Glutamatergic neuron (in vitro differentiated cells): ENCODE measurements around the gene SPACA5B. TPM values are rescaled to one million over a fixed set of nuclear protein-coding genes. Genes with fewer than 3 reads are reported as not detected.
"Not testable (repeated sequence)": the region's sequence is repeated elsewhere in the genome, so short reads cannot be mapped to it uniquely, and the experiment has no call there.

Experiments
- DNase-seq: peaks from one replicate; pipeline ENCODE4 v3.0.0; 2022
- H3K27ac Mint-ChIP-seq: one replicate; pipeline ENCODE4 v1.8.0; 2020; ENCODE audit warnings: mild to moderate bottlenecking, mixed read lengths, inconsistent platforms; ENCODE audit not compliant: unreplicated experiment
- H3K27me3 Mint-ChIP-seq: one replicate; pipeline ENCODE4 v1.8.0; 2020; ENCODE audit warnings: mild to moderate bottlenecking, moderate library complexity, mixed read lengths, inconsistent platforms; ENCODE audit not compliant: unreplicated experiment
- H3K36me3 Mint-ChIP-seq: one replicate; pipeline ENCODE4 v1.8.0; 2020; ENCODE audit warnings: mild to moderate bottlenecking, mixed read lengths, inconsistent platforms; ENCODE audit not compliant: unreplicated experiment
- H3K4me1 Mint-ChIP-seq: one replicate; pipeline ENCODE4 v1.8.0; 2020; ENCODE audit warnings: mild to moderate bottlenecking, low read depth, mixed read lengths, inconsistent platforms; ENCODE audit not compliant: unreplicated experiment
- H3K4me3 Mint-ChIP-seq: one replicate; pipeline ENCODE4 v1.8.0; 2020; ENCODE audit warnings: mild to moderate bottlenecking, mixed read lengths, inconsistent platforms; ENCODE audit not compliant: unreplicated experiment
- H3K9me3 Mint-ChIP-seq: one replicate; pipeline ENCODE4 v1.8.0; 2020; ENCODE audit warnings: mild to moderate bottlenecking, moderate library complexity, mixed read lengths, inconsistent platforms; ENCODE audit not compliant: unreplicated experiment
- total RNA-seq: library from RNA; stranded (reverse); fragmentation: NEBNext Ultra II Directional; extraction: Animal tissue kit (Norgen Biotek cat#: 25700); gene quantifications from one replicate; pipeline ENCODE4 v1.2.1, GENCODE V29; 2021; ENCODE audit not compliant: unreplicated experiment
- TF ChIP-seq, protein P1 (sequence below): fragments of 200-600 bp; sonication (generic); IDR thresholded peaks from one replicate; pipeline ENCODE4 v1.5.0; 2021; ENCODE audit not compliant: partially characterized antibody, unreplicated experiment

The SPACA5B gene
- total RNA-seq, 1 donor from 2014 or later = not detected

DNA sequence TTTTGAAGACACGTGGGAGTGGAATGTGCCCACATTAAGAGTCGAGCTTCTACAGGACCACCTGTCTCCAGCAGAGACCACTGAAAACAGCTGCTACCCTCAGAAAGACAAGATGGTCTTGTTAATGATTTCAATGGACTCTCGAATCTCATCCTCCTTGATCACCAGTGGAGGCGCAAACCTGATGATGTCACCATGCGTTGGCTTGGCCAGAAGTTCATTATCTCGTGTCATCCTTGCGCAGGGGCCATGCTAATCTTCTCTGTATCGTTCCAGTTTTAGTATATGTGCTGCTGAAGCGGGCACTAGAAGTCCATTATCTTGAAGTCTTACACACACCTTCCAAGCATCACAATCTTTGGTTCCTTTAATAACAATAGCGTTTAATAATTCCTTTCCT, 23.3 kb downstream of the SPACA5B start:
- TF ChIP-seq, protein P1, sequence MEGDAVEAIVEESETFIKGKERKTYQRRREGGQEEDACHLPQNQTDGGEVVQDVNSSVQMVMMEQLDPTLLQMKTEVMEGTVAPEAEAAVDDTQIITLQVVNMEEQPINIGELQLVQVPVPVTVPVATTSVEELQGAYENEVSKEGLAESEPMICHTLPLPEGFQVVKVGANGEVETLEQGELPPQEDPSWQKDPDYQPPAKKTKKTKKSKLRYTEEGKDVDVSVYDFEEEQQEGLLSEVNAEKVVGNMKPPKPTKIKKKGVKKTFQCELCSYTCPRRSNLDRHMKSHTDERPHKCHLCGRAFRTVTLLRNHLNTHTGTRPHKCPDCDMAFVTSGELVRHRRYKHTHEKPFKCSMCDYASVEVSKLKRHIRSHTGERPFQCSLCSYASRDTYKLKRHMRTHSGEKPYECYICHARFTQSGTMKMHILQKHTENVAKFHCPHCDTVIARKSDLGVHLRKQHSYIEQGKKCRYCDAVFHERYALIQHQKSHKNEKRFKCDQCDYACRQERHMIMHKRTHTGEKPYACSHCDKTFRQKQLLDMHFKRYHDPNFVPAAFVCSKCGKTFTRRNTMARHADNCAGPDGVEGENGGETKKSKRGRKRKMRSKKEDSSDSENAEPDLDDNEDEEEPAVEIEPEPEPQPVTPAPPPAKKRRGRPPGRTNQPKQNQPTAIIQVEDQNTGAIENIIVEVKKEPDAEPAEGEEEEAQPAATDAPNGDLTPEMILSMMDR = no peak
- H3K27me3 Mint-ChIP-seq = no peaks in the 10 kb centered on the region
- no peaks in the 10 kb centered on the region for H3K9me3 Mint-ChIP-seq
- DNase-seq = no peak
- H3K36me3 Mint-ChIP-seq = no peaks in the 10 kb centered on the region
- no peak overlapping the region for H3K27ac Mint-ChIP-seq
- H3K4me1 Mint-ChIP-seq = no peaks in the 10 kb centered on the region
- H3K4me3 Mint-ChIP-seq = no peak overlapping the region

DNA sequence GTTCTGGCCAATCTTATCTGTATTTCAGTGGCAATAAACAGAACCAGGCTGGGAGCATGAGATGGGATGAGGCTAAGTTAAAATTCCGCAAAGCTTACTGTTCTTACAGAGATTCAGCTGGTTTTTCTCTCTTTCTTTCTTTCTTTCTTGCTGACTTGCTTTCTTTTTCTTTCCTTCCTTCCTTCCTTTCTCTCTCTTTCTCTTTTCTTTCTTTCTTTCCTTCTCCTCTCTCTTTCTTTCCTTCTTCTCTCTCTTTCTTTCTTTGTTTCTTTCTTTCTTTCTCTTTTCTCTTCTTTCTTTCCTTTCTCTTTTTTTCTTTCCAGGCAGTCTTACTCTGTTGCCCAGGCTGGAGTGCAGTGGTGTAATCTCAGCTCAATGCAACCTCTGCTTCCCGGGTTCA, 24.4 kb downstream of the SPACA5B start:
- H3K4me3 Mint-ChIP-seq = no peak overlapping the region
- DNase-seq = no peak
- TF ChIP-seq, protein P1 = no peak
- no peaks in the 10 kb centered on the region for H3K36me3 Mint-ChIP-seq
- H3K9me3 Mint-ChIP-seq = no peaks in the 10 kb centered on the region
- H3K27me3 Mint-ChIP-seq = no peaks in the 10 kb centered on the region
- no peaks in the 10 kb centered on the region for H3K4me1 Mint-ChIP-seq
- H3K27ac Mint-ChIP-seq = no peak overlapping the region

- no peaks in the 10 kb centered on the region for H3K9me3 Mint-ChIP-seq
- no peaks in the 10 kb centered on the region for H3K4me1 Mint-ChIP-seq
- no peak overlapping the region for H3K4me3 Mint-ChIP-seq
- H3K36me3 Mint-ChIP-seq = no peaks in the 10 kb centered on the region
- no peak overlapping the region for H3K27ac Mint-ChIP-seq
- TF ChIP-seq, protein P1 = no peak
- no peaks in the 10 kb centered on the region for H3K27me3 Mint-ChIP-seq
- DNase-seq = no peak
Observed at GRCh38 chrX:48156014-48156413, 25.6 kb downstream of the SPACA5B start.

- Mint-ChIP-seq H3K4me1 (no peaks in the 10 kb centered on the region), H3K27me3 (no peaks in the 10 kb centered on the region), H3K36me3 (no peaks in the 10 kb centered on the region), H3K4me3 (no peak overlapping the region), H3K9me3 (no peaks in the 10 kb centered on the region), H3K27ac (no peak overlapping the region)
- no peak for DNase-seq
- TF ChIP-seq, protein P1 = no peak
Observed at GRCh38 chrX:48165241-48165640, 34.8 kb downstream of the SPACA5B start.

- not testable (repeated sequence) for H3K27me3 Mint-ChIP-seq, H3K9me3 Mint-ChIP-seq, H3K4me3 Mint-ChIP-seq, H3K36me3 Mint-ChIP-seq, H3K27ac Mint-ChIP-seq, H3K4me1 Mint-ChIP-seq, DNase-seq
Observed at GRCh38 chrX:48166322-48166721, 35.9 kb downstream of the SPACA5B start.

GRCh38 chrX:48179691-48180090, 49.3 kb downstream of the SPACA5B start:
- TF ChIP-seq, protein P1 = no peak
- no peak for DNase-seq
- Mint-ChIP-seq H3K9me3 (no peaks in the 10 kb centered on the region), H3K27ac (no peak overlapping the region), H3K4me3 (no peak overlapping the region), H3K36me3 (no peaks in the 10 kb centered on the region), H3K4me1 (no peaks in the 10 kb centered on the region), H3K27me3 (no peaks in the 10 kb centered on the region)
